AG09319 (cell line): ENCODE data around the gene MINAR1.

Experiments
- DNase-seq: peaks from one replicate; pipeline ENCODE4 v3.0.0-alpha.2; 2010; ENCODE audit warnings: low read depth; ENCODE audit errors: extremely low read depth
- TF ChIP-seq, protein P1 (sequence below): IDR thresholded peaks from 2 replicates; pipeline ENCODE4 v1.5.1; 2011; ENCODE audit warnings: low read depth, mild to moderate bottlenecking, inconsistent platforms, low read length, moderate library complexity

Gene MINAR1

GRCh38 chr15:79447060-79447459 lies 14.9 kb downstream of the MINAR1 start:
- DNase-seq, result no peak

GRCh38 chr15:79450648-79451047 lies 18.5 kb downstream of the MINAR1 start:
- no peak for DNase-seq
- TF ChIP-seq, protein P1, sequence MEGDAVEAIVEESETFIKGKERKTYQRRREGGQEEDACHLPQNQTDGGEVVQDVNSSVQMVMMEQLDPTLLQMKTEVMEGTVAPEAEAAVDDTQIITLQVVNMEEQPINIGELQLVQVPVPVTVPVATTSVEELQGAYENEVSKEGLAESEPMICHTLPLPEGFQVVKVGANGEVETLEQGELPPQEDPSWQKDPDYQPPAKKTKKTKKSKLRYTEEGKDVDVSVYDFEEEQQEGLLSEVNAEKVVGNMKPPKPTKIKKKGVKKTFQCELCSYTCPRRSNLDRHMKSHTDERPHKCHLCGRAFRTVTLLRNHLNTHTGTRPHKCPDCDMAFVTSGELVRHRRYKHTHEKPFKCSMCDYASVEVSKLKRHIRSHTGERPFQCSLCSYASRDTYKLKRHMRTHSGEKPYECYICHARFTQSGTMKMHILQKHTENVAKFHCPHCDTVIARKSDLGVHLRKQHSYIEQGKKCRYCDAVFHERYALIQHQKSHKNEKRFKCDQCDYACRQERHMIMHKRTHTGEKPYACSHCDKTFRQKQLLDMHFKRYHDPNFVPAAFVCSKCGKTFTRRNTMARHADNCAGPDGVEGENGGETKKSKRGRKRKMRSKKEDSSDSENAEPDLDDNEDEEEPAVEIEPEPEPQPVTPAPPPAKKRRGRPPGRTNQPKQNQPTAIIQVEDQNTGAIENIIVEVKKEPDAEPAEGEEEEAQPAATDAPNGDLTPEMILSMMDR, result peak; percentile 12

More at GRCh38 chr15:79447060-79447459, 14.9 kb downstream of the MINAR1 start:
- TF ChIP-seq, protein P1, result no peak

GRCh38 chr15:79451361-79451999 lies 19.3 kb downstream of the MINAR1 start:
- TF ChIP-seq, protein P1, result no peak
- DNase-seq, result no peak

GRCh38 chr15:79452244-79453051 lies 20.3 kb downstream of the MINAR1 start:
- TF ChIP-seq, protein P1, result no peak
- no peak for DNase-seq

DNA sequence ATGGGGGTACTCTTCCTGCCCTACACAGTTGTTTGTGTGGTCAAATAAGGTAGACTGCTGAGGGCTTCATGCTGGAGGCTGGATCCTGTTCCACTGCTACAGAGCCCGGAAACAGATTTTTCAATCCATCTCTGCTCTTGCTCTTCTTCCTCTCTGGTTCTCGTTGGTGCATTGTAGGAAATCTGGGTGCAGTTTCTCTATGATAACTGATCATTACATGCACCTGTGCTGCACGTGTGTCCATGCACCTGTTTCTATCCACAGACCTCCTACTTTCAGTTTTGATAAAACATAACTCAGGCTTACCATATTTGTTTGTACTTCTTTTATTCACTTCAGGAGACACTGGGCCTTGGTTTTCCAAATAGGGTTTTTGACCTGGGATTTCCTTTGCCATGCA lies 21.3 kb downstream of the MINAR1 start:
- TF ChIP-seq, protein P1, result no peak

DNA sequence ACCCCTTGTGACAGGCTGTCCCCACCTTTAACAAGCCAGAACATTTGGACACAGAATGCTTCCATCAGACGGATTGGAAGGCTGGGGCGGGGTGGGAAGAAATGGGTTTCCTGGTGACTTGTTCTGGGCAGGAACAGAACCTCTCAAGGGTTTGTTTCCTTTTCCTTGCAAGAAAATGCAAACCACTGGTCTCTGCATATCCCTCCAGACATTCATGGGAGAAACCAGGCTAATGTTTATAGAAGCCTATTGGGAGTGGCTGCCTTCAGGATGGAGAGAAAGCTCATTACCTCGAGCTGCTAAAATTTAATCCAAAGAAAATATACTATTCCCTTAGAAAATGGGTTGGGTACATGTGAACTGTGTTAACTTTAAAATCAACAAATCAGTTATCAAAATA lies 21.9 kb downstream of the MINAR1 start:
- TF ChIP-seq, protein P1, result no peak
- DNase-seq, result no peak

More for the DNA sequence above, 21.3 kb downstream of the MINAR1 start:
- no peak for DNase-seq

- no peak for DNase-seq
- TF ChIP-seq, protein P1, result no peak
These were observed 23.2 kb downstream of the MINAR1 start for GRCh38 chr15:79455361-79455760.
